D341Med (cell line): Measurements from ENCODE around the gene CCN5.
"Not testable (repeated sequence)": the region's sequence is repeated elsewhere in the genome, so short reads cannot be mapped to it uniquely, and the experiment has no call there.

Experiments
- DNase-seq: peaks from one replicate; pipeline ENCODE4 v3.0.0; 2012; ENCODE audit warnings: low spot score

The CCN5 gene

DNA sequence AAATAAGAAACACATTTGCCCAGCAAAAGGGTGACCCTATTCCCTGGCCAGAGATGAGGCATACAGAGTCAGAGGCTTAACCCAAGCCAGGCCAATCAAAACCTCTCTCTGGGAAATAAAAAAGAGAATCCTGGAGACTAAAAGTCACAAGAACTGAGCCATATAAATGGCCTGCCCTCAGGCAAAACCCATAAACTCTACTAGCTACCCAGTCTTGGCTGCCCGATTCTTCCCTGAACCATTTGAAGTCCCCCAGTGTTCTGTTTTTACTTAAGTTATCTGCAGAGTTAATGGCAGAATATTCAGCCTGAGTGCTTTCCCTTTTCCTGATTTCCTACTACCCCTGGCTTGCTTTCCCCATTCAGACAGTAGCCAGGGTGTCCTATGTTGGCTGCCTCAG, 44.4 kb downstream of the CCN5 start:
- no peak for DNase-seq

DNA sequence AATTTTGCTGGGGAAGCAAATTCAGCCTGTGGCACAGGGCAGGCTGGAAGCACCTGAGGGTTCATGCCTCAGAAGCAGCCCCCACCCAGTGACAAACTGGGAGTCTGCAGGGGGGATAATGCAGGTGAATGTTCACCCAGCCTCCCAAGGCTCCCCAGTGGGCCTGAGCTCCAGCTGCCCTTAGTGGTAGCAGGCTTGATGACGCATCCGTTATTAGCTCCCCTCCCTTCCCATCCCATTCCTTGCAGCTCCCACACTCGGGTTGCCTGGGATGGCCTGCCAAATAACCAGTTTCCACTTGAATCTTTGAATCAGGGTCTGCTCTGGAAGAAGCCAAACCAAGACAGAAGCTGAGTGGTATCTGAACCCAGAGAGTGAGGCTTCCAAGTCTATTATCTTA, 46.3 kb downstream of the CCN5 start:
- DNase-seq: no peak

DNA sequence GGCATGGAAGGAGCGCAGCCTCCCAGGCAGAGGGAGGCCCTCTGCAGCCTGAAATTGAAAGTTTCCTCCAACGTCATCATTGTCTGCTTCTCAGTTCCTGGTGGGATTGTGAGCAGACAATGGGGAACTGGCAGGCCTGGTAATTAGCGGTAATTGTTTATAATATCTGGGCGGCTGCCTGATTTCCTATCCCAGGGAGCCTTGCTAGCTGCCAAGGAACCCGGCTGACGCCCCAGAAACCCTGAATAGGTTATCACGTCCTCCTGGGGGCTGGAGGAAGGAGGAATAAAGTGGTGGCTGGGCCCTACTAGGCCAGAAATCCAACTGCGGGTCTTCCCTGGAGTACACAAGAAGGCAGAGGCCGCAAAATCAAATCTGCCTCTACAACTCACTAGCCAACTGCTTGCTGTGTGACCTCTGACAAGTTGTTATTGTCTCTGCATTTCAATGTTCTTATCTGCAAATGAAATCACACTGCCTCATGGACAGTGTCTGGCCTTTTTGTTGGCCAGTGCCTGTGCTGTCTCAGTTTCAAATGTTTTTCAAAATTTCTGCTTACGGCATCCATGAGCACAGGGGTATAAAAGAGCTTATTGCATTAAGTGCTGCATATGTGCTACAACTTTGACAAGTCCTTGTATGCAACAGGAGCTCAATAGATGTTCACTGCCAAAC, 47.4 kb downstream of the CCN5 start:
- no peak for DNase-seq

DNA sequence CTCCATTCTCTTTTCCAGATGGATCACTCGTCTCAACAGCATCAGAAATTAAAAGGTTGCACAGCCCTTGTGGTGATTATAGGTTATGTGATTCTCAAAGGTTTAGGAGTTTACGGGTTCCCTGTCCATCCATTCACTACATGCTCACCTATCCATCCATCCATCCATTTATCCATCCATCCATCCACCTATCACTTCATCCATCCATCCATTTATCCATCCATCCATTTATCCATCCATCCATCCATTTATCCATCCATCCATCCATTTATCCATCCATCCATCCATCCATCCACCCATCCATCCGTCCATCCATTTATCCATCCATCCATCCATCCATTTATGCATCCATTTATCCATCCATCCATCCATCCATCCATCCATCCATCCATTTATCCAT, 48.6 kb downstream of the CCN5 start:
- DNase-seq: not testable (repeated sequence)

DNA sequence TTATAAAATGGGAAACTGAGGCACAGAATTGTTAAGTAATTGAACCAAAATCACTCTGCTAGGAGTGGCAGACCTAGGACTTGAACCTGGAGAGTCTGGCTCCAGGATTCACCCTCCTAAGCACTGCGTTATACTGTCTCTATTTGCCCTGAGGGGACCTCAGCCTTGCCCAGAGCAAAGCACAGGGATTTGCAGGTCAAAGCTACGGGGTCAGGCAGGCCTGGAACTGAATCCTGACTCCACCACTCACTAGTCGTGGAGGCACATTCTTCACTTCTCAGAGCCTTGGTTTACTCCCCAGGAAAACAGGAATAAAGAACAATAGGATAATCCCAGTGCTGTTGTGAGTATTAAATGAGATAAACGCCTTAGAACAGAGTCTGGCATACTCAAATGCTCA, 49.9 kb downstream of the CCN5 start:
- peak; percentile 24 for DNase-seq

DNA sequence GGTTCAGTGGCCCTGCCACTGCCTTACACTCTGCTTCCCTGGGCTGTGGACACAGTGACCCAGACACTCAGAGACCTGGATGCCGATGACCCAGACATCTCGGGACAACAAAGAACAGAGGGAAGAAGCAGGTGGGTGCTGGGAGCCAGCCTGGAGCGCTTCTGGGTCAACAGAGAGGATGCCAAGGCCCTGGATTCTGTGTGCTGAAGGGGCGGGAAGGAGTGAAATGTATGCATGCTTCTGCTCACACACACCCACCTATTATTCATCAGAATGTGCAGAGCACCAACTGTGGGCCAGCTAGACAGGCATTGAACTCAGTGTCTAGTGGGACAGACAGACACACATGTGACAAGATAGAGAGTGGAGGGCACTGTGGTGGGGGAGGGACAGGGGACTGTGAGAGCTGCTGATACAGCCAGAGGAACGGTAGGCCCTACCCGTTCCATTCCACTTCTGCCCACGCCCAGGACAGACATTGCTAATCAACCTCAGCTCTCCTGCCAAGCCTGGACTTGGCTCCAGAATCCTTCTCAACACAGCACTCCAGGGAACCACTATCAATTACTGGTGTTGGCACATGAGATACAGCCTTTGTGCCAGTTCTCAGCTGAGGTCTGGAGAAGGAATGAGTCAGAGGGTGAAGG, 50.7 kb downstream of the CCN5 start:
- DNase-seq: peak; percentile 26

DNA sequence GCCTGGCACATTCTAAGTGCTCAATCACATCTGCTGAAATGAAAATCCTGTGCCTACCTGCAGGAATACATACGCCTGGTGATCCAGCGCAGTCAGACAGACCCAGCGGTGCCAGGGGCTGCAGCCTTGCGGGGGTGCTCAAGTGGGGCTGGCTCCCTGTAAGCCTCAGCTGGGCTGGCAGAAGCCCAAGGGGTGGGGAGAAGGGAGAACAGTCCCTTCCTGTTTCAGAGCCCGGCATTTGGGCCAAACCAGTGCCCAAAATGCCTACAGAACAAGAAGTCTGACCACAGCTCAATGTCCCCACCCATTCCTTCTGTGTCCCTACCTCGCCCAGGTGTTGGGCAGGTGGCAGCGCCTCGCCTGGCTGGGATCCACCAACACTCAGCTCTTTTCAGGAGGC, 53.1 kb downstream of the CCN5 start:
- no peak for DNase-seq

DNA sequence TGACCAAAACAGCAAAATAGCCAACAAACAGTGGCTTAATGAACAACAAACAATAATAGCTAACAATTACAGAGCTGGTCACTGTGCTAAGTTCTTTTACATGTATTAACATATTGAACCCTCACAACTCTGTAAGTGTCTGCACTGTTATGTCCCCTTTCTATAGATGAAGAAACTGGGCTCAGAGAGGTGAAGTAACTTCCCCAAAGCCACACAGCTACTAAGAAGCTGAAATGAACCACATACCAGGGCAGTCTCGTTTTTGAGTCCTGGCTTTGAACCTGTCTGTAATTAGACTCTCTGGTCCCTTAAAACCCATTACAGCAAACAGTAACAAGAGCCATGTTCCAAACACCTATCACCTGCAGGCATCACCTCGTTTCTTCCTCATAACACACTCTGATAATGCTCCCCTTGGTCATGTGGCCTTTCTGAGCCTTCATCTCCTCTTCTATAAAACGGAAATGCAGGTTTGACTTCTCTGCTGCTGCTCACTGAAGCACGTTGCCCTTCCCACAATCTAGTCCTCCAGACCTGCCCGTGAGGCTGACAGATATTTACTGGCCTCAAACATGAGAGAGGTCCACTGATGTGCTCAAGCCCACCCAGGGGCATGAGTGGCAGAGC, 53.8 kb downstream of the CCN5 start:
- DNase-seq: no peak

DNA sequence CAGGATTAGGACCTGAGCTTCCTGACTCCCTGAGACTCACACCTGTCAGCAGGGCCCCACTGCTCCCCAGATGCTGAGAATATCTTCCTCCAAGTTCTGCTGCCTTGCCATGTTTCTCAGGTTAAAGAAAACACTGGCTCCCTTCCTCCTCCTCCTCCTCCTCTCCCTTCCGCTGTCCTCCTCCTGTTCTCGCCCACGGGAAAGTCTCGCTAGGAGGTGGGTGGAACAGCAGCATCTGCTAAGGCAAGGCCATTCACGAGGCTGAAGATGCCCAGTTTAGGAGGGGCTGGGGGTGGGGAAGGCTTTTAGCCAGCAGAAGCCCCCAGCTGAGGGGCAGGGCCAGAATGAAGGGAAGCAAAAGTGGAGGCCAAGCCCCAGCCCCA, 54.3 kb downstream of the CCN5 start:
- DNase-seq: no peak

DNA sequence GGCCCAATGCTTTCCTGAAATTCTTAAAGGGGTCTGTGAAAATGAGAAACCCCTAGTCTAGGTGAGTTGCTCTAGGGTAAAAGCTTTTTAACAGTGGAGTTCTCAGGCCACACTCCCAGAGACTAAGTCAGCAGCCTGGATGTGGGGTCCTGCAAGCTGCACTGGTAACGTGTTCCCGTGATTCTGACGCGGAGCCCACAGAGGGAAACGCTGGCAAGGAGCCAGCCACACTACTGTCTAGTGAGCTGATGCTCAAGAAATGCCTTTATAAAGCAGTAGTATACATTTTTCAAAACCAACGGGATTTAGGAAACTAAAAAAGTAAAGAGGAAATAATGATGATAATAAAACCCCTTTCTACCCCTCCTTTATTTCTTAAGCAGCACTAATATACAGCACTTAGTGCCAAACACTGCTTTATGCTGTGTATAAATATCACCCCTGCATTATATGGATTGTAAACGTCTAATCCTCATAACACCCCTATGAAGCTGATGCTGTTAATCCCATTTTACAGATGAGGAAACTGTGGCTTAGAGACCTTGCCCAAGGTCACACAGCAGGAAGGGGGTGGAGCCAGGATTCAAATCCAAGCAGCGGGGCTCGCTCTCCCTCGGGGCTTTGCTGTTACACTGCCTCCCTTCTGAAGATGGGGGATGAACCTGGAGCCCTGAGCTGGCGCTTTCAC, 55.5 kb downstream of the CCN5 start:
- DNase-seq: no peak

DNA sequence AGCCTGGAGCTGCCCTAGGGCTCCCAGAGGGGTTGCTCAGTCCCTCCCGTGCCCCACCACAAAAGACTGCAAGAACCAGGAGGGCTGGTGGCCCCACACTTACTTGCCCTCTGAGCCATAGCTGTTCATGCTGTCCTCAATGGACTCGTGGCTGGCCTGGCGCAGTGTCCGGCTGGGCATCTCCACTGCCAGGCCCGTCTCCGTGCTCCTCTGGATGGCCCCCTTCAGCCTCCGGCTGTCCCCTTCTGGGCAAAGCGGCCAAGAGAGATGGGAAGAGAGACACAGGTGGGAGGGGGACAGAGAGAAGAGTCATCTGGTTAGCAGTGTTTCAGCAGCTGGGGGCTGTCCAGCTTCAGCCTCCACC, 56.0 kb downstream of the CCN5 start:
- DNase-seq: no peak

DNA sequence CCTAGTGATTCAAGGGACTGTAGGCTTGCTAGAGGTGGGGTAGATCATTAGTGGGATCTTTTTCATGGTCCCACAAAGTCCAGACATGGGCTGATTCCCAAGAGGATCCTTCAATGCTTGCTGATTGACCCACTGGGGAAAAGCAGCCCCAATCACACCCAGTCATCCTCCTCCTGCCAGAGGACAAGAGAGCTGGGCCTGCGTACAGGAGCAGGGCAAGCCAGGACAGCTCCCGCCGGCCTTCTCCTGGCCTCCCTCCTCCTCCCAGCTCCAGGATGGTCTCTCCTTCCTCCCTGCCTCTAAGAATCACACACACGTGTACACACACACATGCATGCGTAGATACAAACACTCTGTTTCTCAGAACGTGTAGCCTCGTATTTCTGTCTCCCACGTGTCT, 57.5 kb downstream of the CCN5 start:
- DNase-seq: no peak

DNA sequence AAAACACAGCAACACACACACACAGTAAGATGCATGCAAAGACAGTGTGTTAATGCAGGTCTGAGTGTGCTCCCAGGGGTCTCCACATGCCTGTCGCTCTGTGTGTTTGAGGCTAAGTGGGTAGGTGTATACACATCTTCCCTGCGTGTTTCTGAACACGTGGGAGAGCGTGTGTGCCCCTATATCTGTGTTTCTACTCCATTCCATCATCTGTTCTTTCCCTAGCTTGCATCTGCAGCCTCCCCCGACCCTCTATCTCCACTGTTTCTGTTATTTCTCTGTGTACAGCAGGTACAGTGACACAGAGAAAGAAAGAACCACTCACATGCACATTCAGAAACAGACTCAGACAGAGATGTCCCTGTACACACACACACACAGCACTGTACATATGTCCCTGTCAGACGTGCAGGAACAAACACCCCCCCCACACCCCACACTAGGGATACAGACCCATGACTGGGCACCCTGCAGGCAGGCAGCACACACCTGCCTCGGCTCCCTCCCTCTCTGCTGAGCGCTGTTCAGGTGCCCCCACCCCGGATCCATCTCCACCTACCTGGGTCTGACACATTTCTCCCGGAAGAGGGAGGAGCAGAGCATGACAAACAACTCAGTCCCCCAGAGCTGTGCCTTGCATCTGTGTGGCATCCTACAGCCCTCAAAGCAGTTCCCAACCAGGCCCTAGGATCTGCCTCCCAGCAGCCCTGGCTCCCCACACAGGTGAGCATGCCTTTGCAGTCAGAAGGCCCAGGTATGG, 58.1 kb downstream of the CCN5 start:
- no peak for DNase-seq

DNA sequence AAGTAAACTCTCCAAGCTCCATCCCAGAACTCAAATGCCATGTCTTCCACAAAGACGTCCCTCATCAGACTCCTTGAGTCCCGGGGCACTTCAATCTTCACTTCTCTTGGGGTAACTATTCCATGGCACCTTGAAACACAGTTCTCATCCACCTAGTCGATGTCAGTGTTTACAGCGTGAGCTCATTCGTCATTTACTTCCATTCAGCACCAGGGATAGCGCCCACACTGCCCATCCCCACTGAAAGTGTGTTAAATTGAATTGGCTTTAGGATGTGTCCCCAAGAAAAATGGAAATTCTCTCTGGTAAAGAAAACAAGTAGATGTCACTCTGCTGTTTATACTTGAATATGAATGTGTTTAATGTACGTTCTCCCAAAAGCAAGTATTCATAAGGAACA, 61.8 kb downstream of the CCN5 start:
- no peak for DNase-seq
